ENCODE data around the gene ELOVL1. TPM values are rescaled to one million over a fixed set of nuclear protein-coding genes. Genes with fewer than 3 reads are reported as not detected.

ELOVL1 gene
- polyA plus RNA-seq, 1 donor (not counting 4 experiments of a cell fraction or from before 2014, with no cell fraction given), result 283 TPM

GRCh38 chr1:43363935-43364525 lies 3.8 kb downstream of the ELOVL1 start:
- Histone ChIP-seq H3K9ac (ENCODE audit: control insufficient read depth, extremely low read depth, insufficient read depth, low read length) (no peak overlapping the region), H3K36me3 (ENCODE audit: control insufficient read depth in 2 of 2, extremely low read depth in 1 of 2, insufficient read depth in 2 of 2, low read length in 2 of 2) (peaks cover 20 to 39% of the 10 kb centered on the region in 2 experiments), H3K79me2 (ENCODE audit: control insufficient read depth, insufficient read depth, low read length) (peaks cover 83% of the 10 kb centered on the region), H3K9me1 (ENCODE audit: control insufficient read depth, extremely low read depth, insufficient read depth, low read length) (no peaks in the 10 kb centered on the region), H3K4me1 (ENCODE audit: control insufficient read depth, extremely low read depth, insufficient read depth, low read length) (peaks cover 46% of the 10 kb centered on the region), H3K4me3 (ENCODE audit: control insufficient read depth in 2 of 3, extremely low read depth in 1 of 3, insufficient read depth in 2 of 3, low read depth in 1 of 3, low read length in 3 of 3) (no peak overlapping the region), H3K27me3 (ENCODE audit: control insufficient read depth, extremely low read depth, insufficient read depth, low read length) (no peaks in the 10 kb centered on the region), H2AFZ (ENCODE audit: control insufficient read depth, low read length) (no peak overlapping the region), H4K20me1 (ENCODE audit: control insufficient read depth, extremely low read depth, insufficient read depth, low read length) (peaks cover 3% of the 10 kb centered on the region), H3K27ac (ENCODE audit: control insufficient read depth, insufficient read depth, low read length) (no peak overlapping the region), H3K9me3 (ENCODE audit: control insufficient read depth, low read depth, low read length) (no peaks in the 10 kb centered on the region), H3K4me2 (ENCODE audit: control insufficient read depth, extremely low read depth, insufficient read depth, low read depth, low read length) (no peak overlapping the region)
- FAIRE-seq, result no peak
- no peak for DNase-seq (ENCODE audit: low read depth, low spot score)
- dilution Hi-C loops (cut with MboI; ENCODE audit: extremely low pct_ligation_motif_present, low sequenced_read_pairs), result no loop called here
- TF ChIP-seq CTCF (optimal IDR thresholded peaks at IDR 0.05 in 1 of 3, IDR thresholded peaks at IDR 0.05 in 1 of 3, conservative IDR thresholded peaks at IDR 0.05 in 1 of 3; ENCODE audit: extremely low read depth in 1 of 3, insufficient read depth in 2 of 3, low read length in 3 of 3) (no peak), EZH2 (IDR thresholded peaks at IDR 0.05; ENCODE audit: low read length) (no peak)

- Histone ChIP-seq H3K36me3 (ENCODE audit: control insufficient read depth in 2 of 2, extremely low read depth in 1 of 2, insufficient read depth in 2 of 2, low read length in 2 of 2) (peaks cover 20 to 39% of the 10 kb centered on the region in 2 experiments), H3K79me2 (ENCODE audit: control insufficient read depth, insufficient read depth, low read length) (peaks cover 79% of the 10 kb centered on the region), H3K27ac (ENCODE audit: control insufficient read depth, insufficient read depth, low read length) (no peak overlapping the region), H4K20me1 (ENCODE audit: control insufficient read depth, extremely low read depth, insufficient read depth, low read length) (peaks cover 3% of the 10 kb centered on the region), H3K9me3 (ENCODE audit: control insufficient read depth, low read depth, low read length) (no peaks in the 10 kb centered on the region), H3K4me2 (ENCODE audit: control insufficient read depth, extremely low read depth, insufficient read depth, low read depth, low read length) (no peak overlapping the region), H3K9me1 (ENCODE audit: control insufficient read depth, extremely low read depth, insufficient read depth, low read length) (no peaks in the 10 kb centered on the region), H3K9ac (ENCODE audit: control insufficient read depth, extremely low read depth, insufficient read depth, low read length) (no peak overlapping the region), H3K4me3 (ENCODE audit: control insufficient read depth in 2 of 3, extremely low read depth in 1 of 3, insufficient read depth in 2 of 3, low read depth in 1 of 3, low read length in 3 of 3) (no peak overlapping the region), H3K27me3 (ENCODE audit: control insufficient read depth, extremely low read depth, insufficient read depth, low read length) (no peaks in the 10 kb centered on the region), H2AFZ (ENCODE audit: control insufficient read depth, low read length) (no peak overlapping the region), H3K4me1 (ENCODE audit: control insufficient read depth, extremely low read depth, insufficient read depth, low read length) (peaks cover 41% of the 10 kb centered on the region)
- dilution Hi-C loops (cut with MboI; ENCODE audit: extremely low pct_ligation_motif_present, low sequenced_read_pairs), result no loop called here
- no peak for DNase-seq (ENCODE audit: low read depth, low spot score)
- no peak for FAIRE-seq
- TF ChIP-seq CTCF (optimal IDR thresholded peaks at IDR 0.05 in 1 of 3, IDR thresholded peaks at IDR 0.05 in 1 of 3, conservative IDR thresholded peaks at IDR 0.05 in 1 of 3; ENCODE audit: extremely low read depth in 1 of 3, insufficient read depth in 2 of 3, low read length in 3 of 3), result no peak
- no peak for TF ChIP-seq EZH2 (IDR thresholded peaks at IDR 0.05; ENCODE audit: low read length)
These were observed 4.4 kb downstream of the ELOVL1 start for GRCh38 chr1:43363283-43363934.

All from keratinocyte (primary cell).